GM19328 (cell line): Measurements from ENCODE around the gene MANBA.
"Not testable (repeated sequence)": the region's sequence is repeated elsewhere in the genome, so short reads cannot be mapped to it uniquely, and the experiment has no call there.

Experiments used
- ATAC-seq: cut with Tn5 transposase; IDR thresholded peaks from one replicate; pipeline ENCODE4 v1.9.1; 2021; ENCODE audit warnings: mild to moderate bottlenecking, moderate library complexity; ENCODE audit not compliant: unreplicated experiment

The MANBA gene

GRCh38 chr4:102725229-102725628, 35.5 kb downstream of the MANBA start:
- ATAC-seq, result no peak

GRCh38 chr4:102723511-102723910, 37.3 kb downstream of the MANBA start:
- ATAC-seq, result no peak

GRCh38 chr4:102722740-102723139, 38.0 kb downstream of the MANBA start:
- ATAC-seq, result no peak

GRCh38 chr4:102718833-102719575, 41.8 kb downstream of the MANBA start:
- ATAC-seq, result not testable (repeated sequence)

GRCh38 chr4:102717448-102718092, 43.2 kb downstream of the MANBA start:
- ATAC-seq, result no peak

- no peak for ATAC-seq
Observed at GRCh38 chr4:102715057-102715456, 45.7 kb downstream of the MANBA start.

GRCh38 chr4:102713774-102714173, 47.0 kb downstream of the MANBA start:
- ATAC-seq, result not testable (repeated sequence)

- no peak for ATAC-seq
Observed at GRCh38 chr4:102713096-102713495, 47.7 kb downstream of the MANBA start.

GRCh38 chr4:102710986-102711385, 49.8 kb downstream of the MANBA start:
- no peak for ATAC-seq

- ATAC-seq, result not testable (repeated sequence)
Observed at GRCh38 chr4:102709060-102709459, 51.7 kb downstream of the MANBA start.

- ATAC-seq, result no peak
Observed at GRCh38 chr4:102707150-102707549, 53.6 kb downstream of the MANBA start.

- no peak for ATAC-seq
Observed at GRCh38 chr4:102705391-102705935, 55.3 kb downstream of the MANBA start.

- no peak for ATAC-seq
Observed at GRCh38 chr4:102696758-102697157, 64.0 kb downstream of the MANBA start.

GRCh38 chr4:102694791-102695190, 66.0 kb downstream of the MANBA start:
- ATAC-seq, result no peak

GRCh38 chr4:102693861-102694260, 66.9 kb downstream of the MANBA start:
- ATAC-seq, result no peak

GRCh38 chr4:102693262-102693850, 67.4 kb downstream of the MANBA start:
- no peak for ATAC-seq

GRCh38 chr4:102692474-102692873, 68.3 kb downstream of the MANBA start:
- ATAC-seq, result no peak

- ATAC-seq, result peak; percentile 16
Observed at GRCh38 chr4:102687982-102688433, 72.8 kb downstream of the MANBA start.

- ATAC-seq, result peak; percentile 93
Observed at GRCh38 chr4:102687373-102687981, 73.3 kb downstream of the MANBA start.

- no peak for ATAC-seq
Observed at GRCh38 chr4:102685768-102686167, 75.0 kb downstream of the MANBA start.

- no peak for ATAC-seq
Observed at GRCh38 chr4:102684610-102685052, 76.1 kb downstream of the MANBA start.
